ENCODE data around the gene SDE2. TPM values are rescaled to one million over a fixed set of nuclear protein-coding genes. Genes with fewer than 3 reads are reported as not detected.

SDE2 gene
- total and polyA plus RNA-seq, 2 of the 8 experiments (the other 6 are each of a cell fraction or from before 2014, with no cell fraction given): 8.5 to 16.7 TPM

DNA sequence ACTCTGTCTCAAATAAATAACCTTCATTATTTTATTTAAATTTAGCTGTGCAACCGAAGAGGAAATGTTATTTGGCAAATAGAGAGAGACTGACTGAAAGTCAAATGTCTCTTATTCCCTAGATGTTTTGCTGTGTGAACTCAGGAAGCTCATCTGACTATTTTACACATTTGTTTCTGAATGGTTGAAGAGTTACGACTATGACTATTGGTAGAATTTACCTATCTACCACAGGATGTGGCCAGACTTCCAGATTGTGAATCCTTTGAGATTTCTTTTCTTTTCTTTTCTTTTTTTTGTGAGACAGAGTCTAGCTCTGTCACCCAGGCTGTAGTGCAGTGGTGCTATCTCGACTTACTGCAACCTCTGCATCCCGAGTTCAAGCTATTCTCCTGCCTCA is 5.3 kb upstream of the SDE2 start:
- H3K23me2 ChIP-seq (ENCODE audit: low read depth, low read length): peaks cover 2% of the 10 kb centered on the region
- H2BK5ac ChIP-seq (ENCODE audit: low read depth, low read length): no peak overlapping the region
- H4K91ac ChIP-seq (replicated peaks; ENCODE audit: insufficient read length, low read length): no peak overlapping the region
- no peak overlapping the region for H3K4me3 ChIP-seq (ENCODE audit: extremely low read depth in 1 of 4, insufficient read depth in 2 of 4, low read depth in 3 of 4, low read length in 4 of 4)
- no peak overlapping the region for H3K23ac ChIP-seq (ENCODE audit: insufficient read length)
- no peak overlapping the region for H2BK12ac ChIP-seq (ENCODE audit: low read depth, low read length)
- FAIRE-seq (no peak), DNase-seq (ENCODE audit: low read depth in 1 of 2, low spot score in 2 of 2) (no peak)
- no peak overlapping the region for H3K9ac ChIP-seq (replicated peaks in 1 of 4; ENCODE audit: extremely low read depth in 1 of 4, low read depth in 3 of 4, low read length in 3 of 4)
- no peak overlapping the region for H2BK15ac ChIP-seq (ENCODE audit: low read length)
- 92% methylated on average over 4 of the region's 4 CpGs; no CpG with 5 or more reads in 1 of the 2 experiments for WGBS, 2 experiments (ENCODE audit: extremely low coverage in 1 of 2, insufficient coverage in 1 of 2, insufficient read length in 1 of 2, insufficient replicate concordance in 2 of 2, low coverage in 1 of 2, low lambda C conversion rate in 2 of 2, missing lambda C conversion rate in 1 of 2)
- no peaks in the 10 kb centered on the region for H3K9me3 ChIP-seq (ENCODE audit: insufficient read depth in 2 of 2, low read depth in 1 of 2, low read length in 1 of 2)
- ChIA-PET CTCF (ENCODE audit: partially characterized antibody) (interaction anchor here (0.7 to 1.3 kb wide), 2 partner anchors 17 to 104 kb away, joined by 3 to 4 read pairs; no protein-coding TSS in a partner anchor), POLR2A (ENCODE audit: partially characterized antibody) (interaction anchor here (1.0 to 3.4 kb wide), 2 partner anchors 58 to 105 kb away, joined by 3 to 19 read pairs; partner anchors contain the start of gene H3-3A)
- no peak overlapping the region for H3K4me2 ChIP-seq (ENCODE audit: insufficient read depth in 1 of 2, low read depth in 2 of 2, low read length in 2 of 2)
- H3K79me2 ChIP-seq (ENCODE audit: control insufficient read depth in 1 of 2, insufficient read depth in 2 of 2, low read length in 2 of 2): no peaks in the 10 kb centered on the region
- no peak overlapping the region for H2BK120ac ChIP-seq (replicated peaks; ENCODE audit: low read depth, low read length)
- no peaks in the 10 kb centered on the region for H4K20me1 ChIP-seq (replicated peaks in 1 of 2; ENCODE audit: control insufficient read depth in 1 of 2, insufficient read depth in 2 of 2, low read length in 2 of 2)
- no peak overlapping the region for H3K4ac ChIP-seq (replicated peaks; ENCODE audit: insufficient read length, low read depth, low read length)
- H3K36me3 ChIP-seq (ENCODE audit: control insufficient read depth in 2 of 4, insufficient read depth in 4 of 4, low read length in 3 of 4): no peaks in the 10 kb centered on the region
- H3K4me1 ChIP-seq (replicated peaks in 1 of 4; ENCODE audit: control insufficient read depth in 3 of 4, insufficient read depth in 4 of 4, low read length in 3 of 4): peaks cover 7 to 16% (median 13%) of the 10 kb centered on the region in 4 experiments; a peak in 6 of 7 replicates
- no peak overlapping the region for H3K27ac ChIP-seq (ENCODE audit: low read depth, low read length)
- H2AFZ ChIP-seq (ENCODE audit: low read length): no peak overlapping the region
- H3K79me1 ChIP-seq (ENCODE audit: low read depth, low read length): no peaks in the 10 kb centered on the region
- H4K5ac ChIP-seq (ENCODE audit: insufficient read length, low read depth, low read length): no peak overlapping the region
- H3K14ac ChIP-seq (ENCODE audit: insufficient read length): no peak overlapping the region
- H3K18ac ChIP-seq (ENCODE audit: extremely low read depth, low read length): no peak overlapping the region
- no peak overlapping the region for H4K8ac ChIP-seq (ENCODE audit: extremely low read depth, insufficient read depth, low read length)
- H3K56ac ChIP-seq (replicated peaks; ENCODE audit: insufficient read length, low read depth, low read length): no peak overlapping the region
- no peak overlapping the region for H2AK5ac ChIP-seq (ENCODE audit: low read depth, low read length)
- no peak overlapping the region for H2BK20ac ChIP-seq (ENCODE audit: low read length)
- H3K27me3 ChIP-seq (replicated peaks in 1 of 4; ENCODE audit: control insufficient read depth in 3 of 4, extremely low read depth in 1 of 4, insufficient read depth in 3 of 4, low read length in 3 of 4): no peaks in the 10 kb centered on the region
- TF ChIP-seq ASH2L (IDR thresholded peaks at IDR 0.05; ENCODE audit: low read length): no peak
- TF ChIP-seq JUN (IDR thresholded peaks at IDR 0.05; ENCODE audit: low read depth, low read length): no peak
- TF ChIP-seq, protein P1, sequence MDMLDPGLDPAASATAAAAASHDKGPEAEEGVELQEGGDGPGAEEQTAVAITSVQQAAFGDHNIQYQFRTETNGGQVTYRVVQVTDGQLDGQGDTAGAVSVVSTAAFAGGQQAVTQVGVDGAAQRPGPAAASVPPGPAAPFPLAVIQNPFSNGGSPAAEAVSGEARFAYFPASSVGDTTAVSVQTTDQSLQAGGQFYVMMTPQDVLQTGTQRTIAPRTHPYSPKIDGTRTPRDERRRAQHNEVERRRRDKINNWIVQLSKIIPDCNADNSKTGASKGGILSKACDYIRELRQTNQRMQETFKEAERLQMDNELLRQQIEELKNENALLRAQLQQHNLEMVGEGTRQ (IDR thresholded peaks at IDR 0.05; ENCODE audit: low read length): no peak
- TF ChIP-seq CHD1 (IDR thresholded peaks at IDR 0.05; ENCODE audit: low read depth, low read length): no peak
- TF ChIP-seq POLR2A (IDR thresholded peaks at IDR 0.05; ENCODE audit: control extremely low read depth in 1 of 2, low read depth in 2 of 2, low read length in 2 of 2): no peak
- no peak for TF ChIP-seq HDAC2 (IDR thresholded peaks at IDR 0.05; ENCODE audit: borderline replicate concordance in 1 of 2, low read depth in 2 of 2, low read length in 2 of 2)
- TF ChIP-seq MAFK (IDR thresholded peaks at IDR 0.05; ENCODE audit: low read depth, low read length): no peak
- no peak for TF ChIP-seq KDM4A (IDR thresholded peaks at IDR 0.05; ENCODE audit: low read depth, low read length, severe bottlenecking)
- no peak for TF ChIP-seq PHF8 (conservative IDR thresholded peaks at IDR 0.05; ENCODE audit: low read depth, low read length)
- no peak for TF ChIP-seq KDM5A (IDR thresholded peaks at IDR 0.05; ENCODE audit: low read length)
- TF ChIP-seq RBBP5 (IDR thresholded peaks at IDR 0.05; ENCODE audit: borderline replicate concordance, low read depth, low read length): no peak
- no peak for TF ChIP-seq POLR2AphosphoS5 (IDR thresholded peaks at IDR 0.05; ENCODE audit: low read depth, low read length)
- no peak for TF ChIP-seq RAD21 (IDR thresholded peaks at IDR 0.05 in 1 of 2, conservative IDR thresholded peaks at IDR 0.05 in 1 of 2; ENCODE audit: low read depth in 2 of 2, low read length in 2 of 2)

Measured in H1 (cell line).